GM12878 (cell line): ENCODE data around the gene MBD5.

Source experiments
- CHD1 ChIP-seq: IDR thresholded peaks from 2 replicates; pipeline ENCODE4 v1.6.1; 2012; ENCODE audit warnings: low read depth, low read length, improper control_type of control experiment
- CHD4 ChIP-seq: fragments of 200-600 bp; sonication (generic); IDR thresholded peaks from 2 replicates; pipeline ENCODE4 v1.6.1; 2016; ENCODE audit warnings: mild to moderate bottlenecking
- NRF1 ChIP-seq: conservative IDR thresholded peaks from 2 replicates; pipeline ENCODE4 v1.6.1; 2011; ENCODE audit warnings: mild to moderate bottlenecking, low read depth, low read length, improper control_type of control experiment
- RUNX3 ChIP-seq: IDR thresholded peaks from 2 replicates; pipeline ENCODE4 v1.6.1; 2012; ENCODE audit warnings: low read length, inconsistent platforms
- USF2 ChIP-seq: IDR thresholded peaks from 2 replicates; pipeline ENCODE4 v1.6.1; 2011; ENCODE audit warnings: low read depth, low read length, improper control_type of control experiment, borderline replicate concordance
- TF ChIP-seq, protein P1 (sequence below), 3 experiments: IDR thresholded peaks in 2 of 3; conservative IDR thresholded peaks in 1 of 3; 2 replicates each; pipeline ENCODE4 v1.5.1; 2011; ENCODE audit warnings: low read depth in 3 of 3, low read length in 3 of 3, mild to moderate bottlenecking in 3 of 3, control low read depth in 2 of 3, moderate library complexity in 2 of 3, inconsistent platforms in 1 of 3, mixed read lengths in 1 of 3; ENCODE audit not compliant: control insufficient read depth in 2 of 3, insufficient read depth in 1 of 3; ENCODE audit errors: extremely low read depth in 1 of 3

- TF ChIP-seq RUNX3 (no peak), NRF1 (no peak), USF2 (no peak), CHD4 (no peak), CHD1 (no peak)
- TF ChIP-seq, protein P1, sequence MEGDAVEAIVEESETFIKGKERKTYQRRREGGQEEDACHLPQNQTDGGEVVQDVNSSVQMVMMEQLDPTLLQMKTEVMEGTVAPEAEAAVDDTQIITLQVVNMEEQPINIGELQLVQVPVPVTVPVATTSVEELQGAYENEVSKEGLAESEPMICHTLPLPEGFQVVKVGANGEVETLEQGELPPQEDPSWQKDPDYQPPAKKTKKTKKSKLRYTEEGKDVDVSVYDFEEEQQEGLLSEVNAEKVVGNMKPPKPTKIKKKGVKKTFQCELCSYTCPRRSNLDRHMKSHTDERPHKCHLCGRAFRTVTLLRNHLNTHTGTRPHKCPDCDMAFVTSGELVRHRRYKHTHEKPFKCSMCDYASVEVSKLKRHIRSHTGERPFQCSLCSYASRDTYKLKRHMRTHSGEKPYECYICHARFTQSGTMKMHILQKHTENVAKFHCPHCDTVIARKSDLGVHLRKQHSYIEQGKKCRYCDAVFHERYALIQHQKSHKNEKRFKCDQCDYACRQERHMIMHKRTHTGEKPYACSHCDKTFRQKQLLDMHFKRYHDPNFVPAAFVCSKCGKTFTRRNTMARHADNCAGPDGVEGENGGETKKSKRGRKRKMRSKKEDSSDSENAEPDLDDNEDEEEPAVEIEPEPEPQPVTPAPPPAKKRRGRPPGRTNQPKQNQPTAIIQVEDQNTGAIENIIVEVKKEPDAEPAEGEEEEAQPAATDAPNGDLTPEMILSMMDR (IDR thresholded peaks at IDR 0.05 in 2 of 3, conservative IDR thresholded peaks at IDR 0.05 in 1 of 3; ENCODE audit: control insufficient read depth in 2 of 3, extremely low read depth in 1 of 3, insufficient read depth in 1 of 3, low read depth in 3 of 3, low read length in 3 of 3) = no peak
Measured at GRCh38 chr2:148508878-148509287, 488.0 kb downstream of the MBD5 start.
